ENCODE data around the gene MAP3K19. TPM values are rescaled to one million over a fixed set of nuclear protein-coding genes. Genes with fewer than 3 reads are reported as not detected.

Gene MAP3K19
- total and polyA plus RNA-seq, 10 of the 15 experiments (the other 5 are each of a cell fraction or from before 2014, with no cell fraction given): 0.05 TPM; not detected in 9

- RAD21 ChIA-PET (ENCODE audit: unreplicated experiment): no interaction called here
- Histone ChIP-seq H3K27ac (ENCODE audit: control insufficient read depth, insufficient read depth) (no peak overlapping the region), H3K79me2 (ENCODE audit: control insufficient read depth, insufficient read depth, low read length) (no peaks in the 10 kb centered on the region), H2AFZ (ENCODE audit: control insufficient read depth, low read depth, low read length) (no peak overlapping the region), H3K4me2 (ENCODE audit: control insufficient read depth, insufficient read depth) (no peak overlapping the region), H3K36me3 (ENCODE audit: control insufficient read depth in 2 of 2, insufficient read depth in 2 of 2, low read length in 1 of 2) (no peaks in the 10 kb centered on the region), H3K4me1 (ENCODE audit: control insufficient read depth, insufficient read depth, low read length) (no peaks in the 10 kb centered on the region), H3K4me3 (no peak overlapping the region), H3K27me3 (replicated peaks in 1 of 2; ENCODE audit: control insufficient read depth in 2 of 2, insufficient read depth in 2 of 2, low read length in 1 of 2) (no peaks in the 10 kb centered on the region), H3K9me3 (replicated peaks; ENCODE audit: control insufficient read depth, insufficient read depth, low read length) (no peaks in the 10 kb centered on the region; the same call in 2 of the 3 replicates), H4K20me1 (ENCODE audit: control insufficient read depth, insufficient read depth) (no peaks in the 10 kb centered on the region), H3K9ac (ENCODE audit: control insufficient read depth, insufficient read depth, low read length) (no peak overlapping the region)
- 66% methylated on average over 5 of the region's 5 CpGs for WGBS (ENCODE audit: insufficient coverage, insufficient replicate concordance, low lambda C conversion rate, missing lambda C conversion rate)
- intact Hi-C loops (cut with micrococcal nuclease; ENCODE audit: unreplicated experiment) (no loop called here), in situ Hi-C loops (cut with MboI) (no loop called here)
- SMC1A ChIA-PET (ENCODE audit: uncharacterized antibody, unreplicated experiment): interaction anchor here (1.5 kb wide), 1 partner anchor 21 kb away, joined by 3 read pairs; no protein-coding TSS in a partner anchor
- POLR2A ChIA-PET: no interaction called here
- CTCF ChIA-PET: interaction anchor here (0.5 kb wide), 1 partner anchor 450 kb away, joined by 4 read pairs; no protein-coding TSS in a partner anchor
- DNase-seq (ENCODE audit: low read depth, low spot score) (no peak), ATAC-seq (no peak), FAIRE-seq (no peak)
- TF ChIP-seq CTCF (IDR thresholded peaks at IDR 0.05 in 2 of 3, conservative IDR thresholded peaks at IDR 0.05 in 1 of 3; ENCODE audit: control insufficient read depth in 2 of 3, extremely low read depth in 1 of 3, insufficient read depth in 1 of 3, low read depth in 3 of 3, low read length in 3 of 3): no peak
- TF ChIP-seq ZNF274 (IDR thresholded peaks at IDR 0.05; ENCODE audit: insufficient read depth, insufficient read length): no peak
- TF ChIP-seq POLR2AphosphoS2 (IDR thresholded peaks at IDR 0.05; ENCODE audit: low read depth, low read length): no peak
- TF ChIP-seq RUNX3 (IDR thresholded peaks at IDR 0.05; ENCODE audit: low read length): no peak
- no peak for TF ChIP-seq SMAD1 (IDR thresholded peaks at IDR 0.05; ENCODE audit: low read depth, partially characterized antibody)
- TF ChIP-seq CREB1 (IDR thresholded peaks at IDR 0.05; ENCODE audit: low read depth): no peak
- no peak for TF ChIP-seq CBX5 (IDR thresholded peaks at IDR 0.05; ENCODE audit: low read depth)
- no peak for TF ChIP-seq ASH2L (IDR thresholded peaks at IDR 0.05; ENCODE audit: borderline replicate concordance, low read depth)
- TF ChIP-seq CEBPB (IDR thresholded peaks at IDR 0.05; ENCODE audit: borderline replicate concordance in 1 of 2, low read depth in 2 of 2, low read length in 2 of 2): no peak
- TF ChIP-seq CHD2 (IDR thresholded peaks at IDR 0.05; ENCODE audit: borderline replicate concordance, low read depth, low read length): no peak
- TF ChIP-seq PBX3 (IDR thresholded peaks at IDR 0.05; ENCODE audit: insufficient replicate concordance, low read depth, low read length): no peak
- TF ChIP-seq SIX5 (IDR thresholded peaks at IDR 0.05; ENCODE audit: low read depth, low read length, severe bottlenecking): no peak
- no peak for TF ChIP-seq ZNF384 (IDR thresholded peaks at IDR 0.05; ENCODE audit: borderline replicate concordance, low read depth, low read length)
- TF ChIP-seq ATF7 (IDR thresholded peaks at IDR 0.05; ENCODE audit: low read depth): no peak
- no peak for TF ChIP-seq CHD4 (IDR thresholded peaks at IDR 0.05)
- no peak for TF ChIP-seq BACH1 (IDR thresholded peaks at IDR 0.05; ENCODE audit: borderline replicate concordance)
- no peak for TF ChIP-seq SUPT20H (IDR thresholded peaks at IDR 0.05; ENCODE audit: borderline replicate concordance, control insufficient read depth, low read depth, low read length)
- no peak for TF ChIP-seq TCF3 (IDR thresholded peaks at IDR 0.05; ENCODE audit: borderline replicate concordance, insufficient read depth, low read depth, low read length)
- no peak for TF ChIP-seq TCF12 (IDR thresholded peaks at IDR 0.05; ENCODE audit: low read depth, low read length)
- no peak for TF ChIP-seq SMAD5 (IDR thresholded peaks at IDR 0.05; ENCODE audit: low read depth)
- BruUV-seq (replicated peaks): no TSS peak
Measured at GRCh38 chr2:135023886-135024485, 23.3 kb downstream of the MAP3K19 start.

Measured in GM12878 (cell line).